ENCODE results near the gene CSAD.

The CSAD gene, protein sequence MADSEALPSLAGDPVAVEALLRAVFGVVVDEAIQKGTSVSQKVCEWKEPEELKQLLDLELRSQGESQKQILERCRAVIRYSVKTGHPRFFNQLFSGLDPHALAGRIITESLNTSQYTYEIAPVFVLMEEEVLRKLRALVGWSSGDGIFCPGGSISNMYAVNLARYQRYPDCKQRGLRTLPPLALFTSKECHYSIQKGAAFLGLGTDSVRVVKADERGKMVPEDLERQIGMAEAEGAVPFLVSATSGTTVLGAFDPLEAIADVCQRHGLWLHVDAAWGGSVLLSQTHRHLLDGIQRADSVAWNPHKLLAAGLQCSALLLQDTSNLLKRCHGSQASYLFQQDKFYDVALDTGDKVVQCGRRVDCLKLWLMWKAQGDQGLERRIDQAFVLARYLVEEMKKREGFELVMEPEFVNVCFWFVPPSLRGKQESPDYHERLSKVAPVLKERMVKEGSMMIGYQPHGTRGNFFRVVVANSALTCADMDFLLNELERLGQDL

DNA sequence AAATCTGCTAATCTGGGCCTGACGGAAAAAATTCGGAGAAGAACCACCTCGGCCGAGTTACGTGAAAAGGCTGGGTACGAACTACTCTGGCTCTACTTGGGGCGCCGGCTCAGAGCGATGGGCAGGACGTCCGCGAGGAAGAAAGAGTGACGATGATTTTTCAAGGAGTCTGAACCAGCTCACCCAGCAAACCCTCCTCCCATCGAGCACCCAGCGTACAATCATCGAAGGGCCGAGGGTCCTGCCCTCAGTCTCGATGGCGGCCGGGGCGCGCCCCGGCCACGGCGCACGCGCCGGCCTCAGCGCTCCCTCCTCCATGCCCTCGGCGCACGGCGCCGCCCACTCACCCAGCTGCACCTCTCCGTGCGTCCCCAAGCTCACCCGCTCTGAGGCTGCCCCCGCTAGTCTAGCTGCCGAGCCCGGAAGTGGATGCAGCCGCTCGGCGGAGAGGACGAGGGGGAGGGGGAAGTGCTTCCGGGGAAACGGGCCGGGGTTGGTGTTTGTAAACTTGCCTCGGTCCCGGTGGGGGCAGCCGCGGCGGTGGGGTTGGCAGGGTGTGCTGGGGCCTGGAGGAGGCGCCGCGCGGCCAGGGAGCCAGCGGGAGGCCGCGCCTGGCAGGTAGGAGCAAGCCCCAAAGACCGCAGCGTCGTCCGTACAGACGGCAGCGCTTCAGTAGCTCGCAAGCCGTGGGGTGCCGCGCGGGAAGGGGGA lies at the start of gene CSAD, which contains the start of gene ZNF740:
Gene CSAD (minus strand): TSS at position 706 of the 711 bp plus-strand sequence. CDS start 7,455 bp downstream, outside the sequence.
Gene ZNF740 (plus strand): TSS at position 503 of the 711 bp plus-strand sequence. CDS start 1,262 bp downstream, outside the sequence.
- peak; percentile 99 for DNase-seq

- DNase-seq, result no peak
These were observed 49.6 kb upstream of the CSAD start for GRCh38 chr12:53230108-53230845.

DNA sequence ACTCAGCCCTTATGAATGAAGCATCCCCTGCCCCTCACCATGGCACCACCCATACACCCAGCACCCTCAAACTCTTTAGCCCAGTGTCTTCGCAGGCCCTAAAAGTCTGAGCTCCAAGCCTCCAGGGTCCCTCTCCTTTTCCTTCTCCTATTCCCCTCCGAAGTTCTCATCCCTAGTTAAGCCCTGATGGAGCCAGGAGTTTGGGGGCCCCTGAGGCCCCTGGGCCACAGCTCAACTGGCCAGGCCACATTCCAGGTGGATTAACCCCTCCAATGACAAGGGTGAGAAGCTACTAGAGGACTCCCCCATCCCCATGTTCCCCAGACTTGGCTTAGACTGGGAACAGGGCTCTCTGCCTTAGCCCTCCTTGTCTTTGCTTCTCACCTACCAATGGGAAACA lies 48.7 kb upstream of the CSAD start:
- DNase-seq, result no peak

GRCh38 chr12:53227836-53228235 lies 47.1 kb upstream of the CSAD start:
- no peak for DNase-seq

- DNase-seq, result no peak
These were observed 46.6 kb upstream of the CSAD start for GRCh38 chr12:53227341-53227740.

DNA sequence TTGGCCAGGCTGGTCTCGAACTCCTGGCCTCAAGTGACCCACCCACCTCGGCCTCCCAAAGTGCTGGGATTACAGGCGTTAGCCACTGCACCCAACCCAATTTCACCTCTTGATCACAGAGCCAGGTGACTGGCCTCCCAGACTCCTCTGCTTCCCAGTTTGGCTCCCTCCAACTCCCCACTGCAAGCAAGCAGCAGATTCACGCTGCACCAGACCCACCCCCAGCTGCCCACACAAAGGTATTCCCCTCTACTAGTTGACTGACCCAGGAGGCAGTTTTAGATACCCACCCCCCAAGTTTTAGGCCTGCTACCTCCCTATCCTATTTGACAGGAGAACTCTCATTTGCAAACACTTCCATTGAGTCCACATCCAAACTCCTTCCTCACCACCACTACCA lies 46.1 kb upstream of the CSAD start:
- no peak for DNase-seq

- no peak for DNase-seq
These were observed 45.1 kb upstream of the CSAD start for GRCh38 chr12:53225635-53226424.

- no peak for DNase-seq
These were observed 44.3 kb upstream of the CSAD start for GRCh38 chr12:53224897-53225634.

GRCh38 chr12:53224061-53224896 lies 43.6 kb upstream of the CSAD start:
- DNase-seq, result no peak

GRCh38 chr12:53223389-53224060 lies 42.8 kb upstream of the CSAD start:
- no peak for DNase-seq

- no peak for DNase-seq
These were observed 42.1 kb upstream of the CSAD start for GRCh38 chr12:53222806-53223261.

DNA sequence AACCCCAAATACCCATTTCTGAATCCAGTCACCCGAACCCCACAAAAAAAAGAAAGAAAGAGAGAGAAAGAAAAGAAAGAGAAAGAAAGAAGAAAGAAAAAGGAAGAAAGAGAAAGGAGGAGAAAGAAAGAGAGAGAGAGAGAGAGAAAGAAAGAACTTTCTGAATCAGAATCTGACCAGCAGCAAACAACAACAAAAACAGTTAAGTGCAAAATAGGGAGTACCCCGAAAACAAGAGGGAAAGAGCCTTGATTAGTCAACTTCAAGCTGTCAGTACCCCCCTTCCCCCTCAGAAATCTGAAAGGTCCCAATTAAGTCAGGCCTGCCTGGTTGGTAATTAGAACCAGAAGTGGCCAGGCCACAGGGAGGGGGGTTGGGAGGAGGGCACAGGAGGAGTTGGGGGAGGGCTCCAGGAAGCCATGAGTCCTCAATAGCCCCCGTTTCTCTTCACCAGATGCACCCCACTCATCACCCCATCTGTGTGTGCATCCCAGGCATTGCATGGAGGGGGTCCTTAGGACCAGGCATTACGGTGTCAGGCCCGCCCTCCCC lies 41.5 kb upstream of the CSAD start:
- DNase-seq, result peak; percentile 2

DNA sequence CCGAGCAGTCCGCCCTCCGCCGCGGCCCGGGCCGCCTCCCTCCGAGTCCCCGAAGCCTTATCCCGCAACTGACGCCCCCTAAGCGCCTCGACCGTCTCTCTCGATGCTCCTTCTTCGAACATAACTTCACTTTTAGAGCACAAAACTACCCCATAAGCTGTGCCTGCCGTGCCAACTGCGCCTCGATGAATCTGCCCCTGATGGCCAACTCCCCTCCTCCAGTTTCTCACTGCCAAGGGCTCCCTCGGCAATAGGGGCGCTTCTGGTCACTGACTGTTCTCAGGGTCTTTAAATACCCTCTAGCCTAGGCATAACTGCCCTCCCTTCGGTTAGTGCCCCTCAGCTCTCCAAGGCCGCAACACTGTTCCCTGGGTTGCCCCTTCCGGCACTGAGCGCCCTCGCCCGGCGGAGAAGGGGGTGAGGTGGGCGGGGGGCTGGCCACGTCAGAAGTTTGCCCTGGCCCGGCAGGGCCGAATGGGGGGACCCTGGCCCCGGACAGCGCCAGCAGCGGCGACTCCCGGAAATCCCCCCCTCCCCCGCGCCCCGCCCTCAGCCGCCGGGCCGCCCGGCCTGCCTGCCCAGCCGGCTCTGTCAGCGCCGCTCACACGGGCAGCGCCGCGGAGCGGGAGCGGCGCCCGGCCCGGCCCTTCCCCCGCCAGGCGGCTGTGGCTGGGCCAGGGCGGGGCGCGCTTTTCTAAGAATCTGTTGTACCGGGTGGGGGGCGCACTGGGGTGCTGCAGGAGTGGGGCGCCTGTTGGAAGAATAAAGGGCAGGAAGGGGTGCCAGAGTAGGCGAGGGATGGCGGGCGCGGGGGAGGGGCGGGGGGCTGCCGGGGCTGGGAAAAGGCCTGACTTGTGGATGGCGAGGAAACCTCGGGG lies 40.7 kb upstream of the CSAD start:
- DNase-seq, result peak; percentile 49

DNA sequence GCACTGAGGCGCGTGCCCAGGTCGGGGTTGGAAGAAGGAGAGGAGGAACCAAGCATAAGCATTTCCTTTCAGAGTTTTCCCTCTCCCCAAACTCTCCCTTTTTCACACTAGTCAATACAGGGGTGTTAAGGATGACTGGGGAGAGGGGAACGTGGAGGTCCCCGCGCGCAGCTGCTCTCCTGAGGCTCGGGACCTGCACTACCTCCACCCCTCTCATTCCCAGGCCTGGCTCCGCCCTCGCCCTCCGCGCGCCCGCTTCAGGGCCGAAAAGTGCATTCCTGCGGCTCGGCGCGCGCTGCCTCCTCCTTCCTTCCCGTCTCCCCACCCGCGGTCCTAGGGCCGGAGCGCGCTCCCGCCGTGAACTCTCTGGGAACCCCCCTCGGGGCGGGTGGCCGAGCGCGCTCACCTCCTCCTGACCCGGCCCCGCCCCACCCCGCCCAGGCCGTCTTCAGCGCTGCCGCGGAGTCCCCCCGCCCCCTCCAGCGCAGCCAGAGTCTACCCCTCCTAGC lies 40.0 kb upstream of the CSAD start:
- DNase-seq, result peak; percentile 96

DNA sequence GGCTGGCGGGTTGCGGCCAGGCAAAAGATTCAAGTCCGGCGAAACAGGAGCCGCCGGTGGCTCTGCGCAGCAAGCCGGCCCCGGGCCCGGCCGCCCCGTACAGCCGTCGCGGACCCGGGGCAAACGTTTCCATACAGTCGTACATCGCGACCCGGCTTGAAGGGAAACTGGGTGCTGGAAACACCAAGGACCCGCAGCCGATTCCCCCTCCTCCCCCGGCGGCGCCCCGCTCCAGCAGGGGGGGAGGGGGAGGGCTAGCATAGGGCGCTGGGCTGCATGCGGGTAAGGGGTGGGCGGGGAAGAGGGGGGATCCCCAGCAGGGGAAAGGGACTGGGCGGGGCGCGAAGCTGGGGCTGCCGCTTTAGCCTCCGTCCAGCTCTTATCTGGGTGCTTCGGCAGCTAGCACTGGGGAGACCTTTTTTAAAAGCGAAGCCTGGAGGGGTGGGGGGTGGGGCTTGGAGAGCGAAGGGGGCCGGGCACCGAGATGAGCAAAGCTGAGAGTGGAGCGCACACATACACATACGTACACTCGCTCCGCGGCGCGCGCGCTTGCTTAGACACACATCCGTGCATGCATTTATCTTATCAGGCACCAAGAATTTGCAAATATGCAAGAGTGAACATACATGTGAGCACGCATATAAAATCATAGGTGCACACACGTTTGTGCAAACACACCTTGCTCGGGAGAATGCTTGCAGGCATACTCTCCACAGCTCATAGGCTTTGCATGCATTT lies 39.4 kb upstream of the CSAD start:
- DNase-seq, result peak; percentile 81

DNA sequence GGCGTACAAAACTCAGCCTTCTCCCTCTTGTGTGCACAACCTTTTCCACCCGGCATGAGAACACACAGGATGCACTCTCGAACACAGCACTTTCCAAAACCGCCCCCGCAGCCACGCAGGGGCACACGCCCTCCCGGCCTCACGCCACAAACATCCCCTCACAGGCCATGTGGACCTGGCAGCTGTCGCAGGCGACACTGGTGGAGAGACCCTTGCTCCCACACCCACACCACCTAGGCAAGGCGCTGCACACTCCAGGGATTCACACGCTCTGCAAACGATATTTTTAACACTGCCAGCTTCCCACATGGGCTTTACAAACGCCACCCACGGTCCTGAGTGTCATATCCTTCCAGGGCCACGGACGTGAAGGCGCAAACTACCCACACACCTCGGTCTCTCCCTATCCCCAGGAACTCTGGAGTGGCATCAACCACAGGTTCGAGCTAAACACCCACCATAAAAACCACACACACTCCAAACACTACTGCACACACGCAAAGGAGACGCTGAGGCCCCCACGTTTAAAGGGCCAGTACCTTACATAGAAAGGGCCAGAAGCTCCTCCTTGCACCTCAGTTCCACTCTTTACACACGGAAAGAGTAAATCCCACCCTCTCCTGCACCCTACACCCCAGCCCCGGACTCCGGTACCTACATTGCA lies 38.7 kb upstream of the CSAD start:
- peak; percentile 44 for DNase-seq

Data from HCEC 1CT (cell line).